Coronary artery (tissue), 2 donors: Measurements from ENCODE around the gene RCN1.
"Not testable (repeated sequence)": the region's sequence is repeated elsewhere in the genome, so short reads cannot be mapped to it uniquely, and the experiment has no call there.

ENCODE experiments used
- DNase-seq: peaks from one replicate; pipeline ENCODE4 v3.0.0-alpha.2; 2017; ENCODE audit warnings: low spot score
- H3K27ac ChIP-seq, 2 donors: fragments of 200-600 bp; sonication (generic); one replicate each; pipeline ENCODE4 v1.5.1; 2016 to 2019
- H3K4me3 ChIP-seq: fragments of 200-600 bp; sonication (generic); 2 replicates; pipeline ENCODE4 v1.5.1; 2016; ENCODE audit warnings: mild to moderate bottlenecking, moderate library complexity
- TF ChIP-seq, protein P1 (sequence below): fragments of 200-600 bp; sonication (generic); IDR thresholded peaks from one replicate; pipeline ENCODE4 v1.5.1; 2019; ENCODE audit warnings: antibody characterized with exemption

Gene RCN1

DNA sequence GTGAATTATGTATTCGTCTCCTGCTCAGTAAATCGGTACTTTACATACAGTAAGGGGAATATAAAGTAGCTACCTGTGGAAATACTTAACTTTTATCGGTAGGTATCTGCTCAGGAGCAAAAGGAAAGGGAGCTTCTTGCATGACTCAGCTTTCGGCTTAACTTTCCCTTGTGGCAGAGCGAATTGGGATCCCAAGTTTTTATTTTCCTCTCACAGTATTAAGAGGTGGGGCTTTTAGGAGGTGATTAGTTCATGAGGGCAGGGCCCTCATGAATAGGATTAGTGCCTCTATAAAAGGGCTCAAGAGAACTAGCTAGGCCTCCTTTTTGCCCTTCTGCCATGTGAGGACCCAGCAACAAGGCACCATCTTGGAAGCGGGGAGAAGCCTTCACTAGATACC is 18.7 kb downstream of the RCN1 start:
- TF ChIP-seq, protein P1, sequence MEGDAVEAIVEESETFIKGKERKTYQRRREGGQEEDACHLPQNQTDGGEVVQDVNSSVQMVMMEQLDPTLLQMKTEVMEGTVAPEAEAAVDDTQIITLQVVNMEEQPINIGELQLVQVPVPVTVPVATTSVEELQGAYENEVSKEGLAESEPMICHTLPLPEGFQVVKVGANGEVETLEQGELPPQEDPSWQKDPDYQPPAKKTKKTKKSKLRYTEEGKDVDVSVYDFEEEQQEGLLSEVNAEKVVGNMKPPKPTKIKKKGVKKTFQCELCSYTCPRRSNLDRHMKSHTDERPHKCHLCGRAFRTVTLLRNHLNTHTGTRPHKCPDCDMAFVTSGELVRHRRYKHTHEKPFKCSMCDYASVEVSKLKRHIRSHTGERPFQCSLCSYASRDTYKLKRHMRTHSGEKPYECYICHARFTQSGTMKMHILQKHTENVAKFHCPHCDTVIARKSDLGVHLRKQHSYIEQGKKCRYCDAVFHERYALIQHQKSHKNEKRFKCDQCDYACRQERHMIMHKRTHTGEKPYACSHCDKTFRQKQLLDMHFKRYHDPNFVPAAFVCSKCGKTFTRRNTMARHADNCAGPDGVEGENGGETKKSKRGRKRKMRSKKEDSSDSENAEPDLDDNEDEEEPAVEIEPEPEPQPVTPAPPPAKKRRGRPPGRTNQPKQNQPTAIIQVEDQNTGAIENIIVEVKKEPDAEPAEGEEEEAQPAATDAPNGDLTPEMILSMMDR: no peak
- DNase-seq: no peak
- Histone ChIP-seq H3K4me3 (no peak overlapping the region), H3K27ac (no peak overlapping the region)

DNA sequence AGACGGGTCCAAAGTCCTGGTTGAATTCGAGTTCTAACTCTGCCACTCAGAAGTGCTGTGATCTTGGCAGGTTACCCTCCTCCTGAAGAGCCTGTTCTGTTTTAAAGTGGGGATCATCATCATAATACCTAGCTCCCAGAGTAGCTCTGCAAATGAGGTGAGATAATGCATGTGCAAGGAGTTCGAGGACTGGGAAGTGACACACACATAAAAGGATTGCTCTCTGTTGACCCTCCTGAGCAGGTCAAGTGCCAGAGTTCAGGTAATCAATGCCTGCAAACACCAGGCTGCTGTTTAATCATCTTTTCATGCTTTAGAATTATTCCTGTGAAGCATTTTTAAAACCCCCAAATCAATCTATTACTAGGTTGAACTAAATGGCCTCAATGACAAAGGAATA is 19.9 kb downstream of the RCN1 start:
- Histone ChIP-seq H3K27ac (no peak overlapping the region), H3K4me3 (no peak overlapping the region)
- TF ChIP-seq, protein P1: no peak
- no peak for DNase-seq

DNA sequence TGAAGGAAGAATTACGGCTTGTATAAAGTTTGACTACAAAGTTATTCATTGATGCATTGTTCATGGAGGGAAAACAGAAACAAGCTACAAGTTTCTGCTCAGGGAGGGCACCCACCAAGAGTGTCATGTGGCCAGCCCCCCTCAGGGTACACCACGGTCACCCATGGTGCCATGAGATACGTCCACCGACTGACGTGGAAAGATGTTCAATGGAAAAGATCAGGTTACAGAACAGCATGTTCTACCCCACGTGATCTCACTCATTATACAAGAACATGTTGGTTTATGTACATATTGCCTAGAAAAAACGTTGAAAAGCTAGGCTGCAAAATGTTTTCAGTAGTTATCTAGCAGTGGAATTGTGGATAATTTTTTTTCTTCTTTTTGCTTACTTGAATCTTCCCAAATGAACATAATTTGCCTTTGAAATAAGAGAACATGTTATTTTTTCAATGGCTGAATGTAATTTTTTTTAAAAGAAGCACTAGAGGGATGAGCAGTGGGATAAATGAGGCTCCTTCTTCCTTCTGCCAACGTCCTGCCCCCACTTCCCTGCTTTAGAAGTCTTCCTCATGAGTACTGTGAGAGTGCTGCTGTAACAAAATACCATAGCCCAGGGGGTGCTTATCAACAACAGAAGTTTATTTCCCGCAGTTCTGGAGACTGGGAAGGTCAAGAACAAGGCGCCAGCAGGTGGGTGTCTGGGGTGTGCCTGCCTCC is 22.5 kb downstream of the RCN1 start:
- Histone ChIP-seq H3K27ac (no peak overlapping the region), H3K4me3 (no peak overlapping the region)
- TF ChIP-seq, protein P1: no peak
- no peak for DNase-seq

DNA sequence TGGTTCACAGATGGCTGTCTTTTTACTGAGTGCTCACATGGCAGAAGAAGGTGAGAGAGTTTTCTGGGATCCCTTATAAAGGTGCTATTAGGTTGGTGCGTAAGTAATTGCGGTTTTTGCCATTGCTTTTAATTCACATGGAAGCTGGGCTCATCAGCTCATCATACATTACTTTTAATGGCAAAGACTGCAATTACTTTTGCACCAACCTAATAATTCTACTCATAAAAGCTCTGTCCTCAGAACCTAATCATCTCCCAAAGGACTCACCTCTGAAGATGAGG is 23.0 kb downstream of the RCN1 start:
- TF ChIP-seq, protein P1: no peak
- Histone ChIP-seq H3K4me3 (no peak overlapping the region), H3K27ac (no peak overlapping the region)
- no peak for DNase-seq

DNA sequence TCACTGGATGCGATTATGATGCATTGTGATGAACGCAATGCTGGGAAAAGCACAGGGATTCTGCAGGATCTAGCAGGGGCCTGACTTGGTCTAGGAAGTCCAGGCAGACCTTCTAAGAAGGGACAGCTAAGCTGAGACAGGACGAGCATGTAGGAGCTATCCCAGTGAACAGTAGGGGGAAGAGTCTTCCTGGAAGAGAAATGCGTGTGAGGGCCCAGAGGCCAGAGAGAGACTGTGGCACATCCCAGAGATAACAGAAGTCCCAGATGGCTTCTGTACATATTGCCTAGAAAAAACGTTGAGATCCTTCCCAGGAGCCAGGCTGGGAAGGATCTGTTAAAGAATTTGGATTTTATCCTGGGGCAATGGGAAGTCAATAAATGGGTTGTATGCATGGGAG is 24.6 kb downstream of the RCN1 start:
- TF ChIP-seq, protein P1: no peak
- H3K4me3 ChIP-seq: no peak overlapping the region
- no peak overlapping the region for H3K27ac ChIP-seq
- no peak for DNase-seq

DNA sequence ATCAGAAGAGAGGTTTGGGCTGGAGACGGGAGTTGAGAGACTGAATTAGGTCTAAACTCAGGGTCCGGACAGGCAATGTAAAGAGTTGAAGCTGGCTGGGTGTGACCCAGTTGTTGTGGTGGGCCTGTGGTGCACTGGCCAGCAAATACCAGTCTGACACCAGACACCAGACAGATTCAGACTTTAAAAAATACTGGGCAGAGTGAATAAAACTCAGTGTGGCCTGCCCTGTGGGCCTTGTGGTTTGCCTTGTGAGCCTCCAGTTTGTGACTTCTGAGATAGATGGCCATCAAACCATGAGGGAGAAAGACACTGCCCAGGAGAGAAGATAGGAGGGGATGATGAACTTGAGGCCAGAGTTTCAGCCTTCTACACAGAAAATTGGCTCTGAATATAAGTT is 25.8 kb downstream of the RCN1 start:
- no peak overlapping the region for H3K4me3 ChIP-seq
- DNase-seq: no peak
- TF ChIP-seq, protein P1: no peak
- H3K27ac ChIP-seq: no peak overlapping the region

DNA sequence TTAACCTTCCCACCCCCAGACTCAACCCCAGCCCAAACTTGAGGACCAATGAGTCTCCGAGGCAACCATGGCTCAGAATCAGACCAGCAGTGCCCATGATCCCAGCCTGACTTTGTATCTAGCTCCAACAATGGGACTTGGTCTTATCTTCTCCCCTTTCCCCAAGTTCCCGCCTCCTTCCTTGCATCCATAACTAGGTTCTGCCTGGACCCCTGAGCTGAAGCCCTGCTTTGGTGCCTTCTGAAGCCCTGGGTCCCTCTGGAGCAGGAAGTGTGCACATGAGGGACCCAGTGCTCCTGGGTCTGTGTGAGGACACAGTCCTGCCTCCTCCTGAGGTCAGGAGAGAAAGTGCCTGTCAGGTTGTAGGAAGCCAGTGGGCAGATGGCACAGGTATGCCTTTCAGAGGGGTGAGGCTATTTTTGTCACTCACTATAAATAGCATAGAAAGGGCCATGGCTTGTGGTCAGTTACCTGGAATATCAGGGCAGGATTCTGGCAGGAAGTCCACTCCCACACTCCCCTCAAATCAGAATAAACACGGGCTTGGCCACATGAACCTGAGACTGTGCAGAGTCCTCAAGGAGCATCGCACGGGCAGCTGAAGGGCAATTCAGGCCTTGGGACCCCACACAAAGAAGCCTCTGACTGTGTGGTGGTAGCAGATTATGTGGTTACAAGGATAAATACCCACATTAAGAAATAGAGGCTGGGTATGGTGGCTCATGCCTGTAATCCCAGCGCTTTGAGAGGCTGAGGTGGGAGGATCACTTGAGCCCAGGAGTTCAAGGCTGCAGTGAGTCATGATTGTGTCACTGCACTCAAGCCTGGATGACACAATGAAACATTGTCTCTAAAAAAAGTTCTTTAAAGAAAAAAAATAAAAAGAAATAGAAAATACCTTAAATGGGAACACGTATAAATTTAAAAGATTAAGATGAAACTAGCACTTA is 27.4 kb downstream of the RCN1 start:
- DNase-seq: no peak
- Histone ChIP-seq H3K27ac (no peak overlapping the region), H3K4me3 (no peak overlapping the region)
- TF ChIP-seq, protein P1: no peak

DNA sequence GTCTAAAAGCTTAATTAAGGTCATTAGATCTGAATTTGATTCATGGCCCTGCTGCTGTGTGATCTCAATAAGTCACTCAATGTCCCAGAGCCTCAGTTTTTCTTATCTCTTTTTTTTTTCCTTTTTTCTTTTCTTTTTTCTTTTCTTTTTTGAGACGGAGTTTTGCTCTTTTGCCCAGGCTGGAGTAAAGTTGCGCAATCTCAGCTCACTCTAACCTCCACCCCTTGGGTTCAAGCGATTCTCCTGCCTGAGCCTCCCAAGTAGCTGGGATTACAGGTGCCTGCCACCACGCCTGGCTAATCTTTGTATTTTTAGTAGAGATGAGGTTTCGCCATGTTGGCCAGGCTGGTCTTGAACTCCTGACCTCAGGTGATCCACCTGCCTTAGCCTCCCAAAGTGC is 28.3 kb downstream of the RCN1 start:
- not testable (repeated sequence) for H3K27ac ChIP-seq, DNase-seq, H3K4me3 ChIP-seq
